ENCODE data around the gene USP21.

Gene USP21

GRCh38 chr1:161132410-161133219, 26.7 kb upstream of the USP21 start, which contains the start of gene DEDD:
Gene DEDD (minus strand): TSS chr1:161132667. CDS start chr1:161124462, 8,205 bp downstream.
- H3K27ac ChIP-seq (ENCODE audit: low read length): peak within 1 kb of the TSS; percentile 52; the same call in 1 of the 2 replicates
- TF ChIP-seq EZH2phosphoT487 (IDR thresholded peaks at IDR 0.05; ENCODE audit: low read length) (no peak), EZH2 (optimal IDR thresholded peaks at IDR 0.05; ENCODE audit: low read depth, low read length) (no peak), CTCF (IDR thresholded peaks at IDR 0.05; ENCODE audit: low read length) (no peak)
- peak; percentile 97 for DNase-seq
- no peaks in the 10 kb centered on the region for H4K20me1 ChIP-seq (ENCODE audit: insufficient read depth, low read length)
- H3K79me2 ChIP-seq (ENCODE audit: low read length): peaks cover 82% of the 10 kb centered on the region
- H3K4me3 ChIP-seq (ENCODE audit: low read length): peak within 1 kb of the TSS; percentile 88
- peak within 1 kb of the TSS; percentile 90 for H2AFZ ChIP-seq (ENCODE audit: low read length)
- H3K36me3 ChIP-seq (replicated peaks; ENCODE audit: insufficient read depth, low read length): no peaks in the 10 kb centered on the region
- no peaks in the 10 kb centered on the region for H3K27me3 ChIP-seq (replicated peaks; ENCODE audit: insufficient read depth, low read length)
- H3F3A ChIP-seq (ENCODE audit: insufficient read depth, low read length): peaks cover 33% of the 10 kb centered on the region
- peaks cover 9% of the 10 kb centered on the region; the same call in 1 of the 2 replicates for H3K4me1 ChIP-seq (ENCODE audit: low read length)
- no peaks in the 10 kb centered on the region for H3K9me3 ChIP-seq (replicated peaks; ENCODE audit: insufficient read depth, low read length)
- no peaks in the 10 kb centered on the region for H3K9me2 ChIP-seq (replicated peaks; ENCODE audit: insufficient read depth, low read length)
- H3K4me2 ChIP-seq (ENCODE audit: low read depth, low read length): peak within 1 kb of the TSS; percentile 95
- H3K9ac ChIP-seq (ENCODE audit: low read length): peak within 1 kb of the TSS; percentile 81

- Histone ChIP-seq H3F3A (ENCODE audit: insufficient read depth, low read length) (peaks cover 33% of the 10 kb centered on the region), H3K27ac (ENCODE audit: low read length) (peak overlapping the region; percentile 52; the same call in 1 of the 2 replicates), H3K4me2 (ENCODE audit: low read depth, low read length) (peak overlapping the region; percentile 95), H3K9me2 (replicated peaks; ENCODE audit: insufficient read depth, low read length) (no peaks in the 10 kb centered on the region), H3K4me1 (ENCODE audit: low read length) (peaks cover 9% of the 10 kb centered on the region; the same call in 1 of the 2 replicates), H3K36me3 (replicated peaks; ENCODE audit: insufficient read depth, low read length) (no peaks in the 10 kb centered on the region), H3K4me3 (ENCODE audit: low read length) (peak overlapping the region; percentile 88), H3K9ac (ENCODE audit: low read length) (peak overlapping the region; percentile 81), H4K20me1 (ENCODE audit: insufficient read depth, low read length) (no peaks in the 10 kb centered on the region), H3K9me3 (replicated peaks; ENCODE audit: insufficient read depth, low read length) (no peaks in the 10 kb centered on the region), H3K27me3 (replicated peaks; ENCODE audit: insufficient read depth, low read length) (no peaks in the 10 kb centered on the region), H3K79me2 (ENCODE audit: low read length) (peaks cover 75% of the 10 kb centered on the region), H2AFZ (ENCODE audit: low read length) (peak overlapping the region; percentile 90)
- DNase-seq: no peak
- TF ChIP-seq EZH2 (optimal IDR thresholded peaks at IDR 0.05; ENCODE audit: low read depth, low read length) (no peak), EZH2phosphoT487 (IDR thresholded peaks at IDR 0.05; ENCODE audit: low read length) (no peak), CTCF (IDR thresholded peaks at IDR 0.05; ENCODE audit: low read length) (no peak)
Measured at GRCh38 chr1:161133220-161133740, 26.0 kb upstream of the USP21 start.

GRCh38 chr1:161137881-161138280, 21.4 kb upstream of the USP21 start:
- H3F3A ChIP-seq (ENCODE audit: insufficient read depth, low read length): peaks cover 15% of the 10 kb centered on the region; the same call in 1 of the 2 replicates
- no peaks in the 10 kb centered on the region for H3K27me3 ChIP-seq (replicated peaks; ENCODE audit: insufficient read depth, low read length)
- H4K20me1 ChIP-seq (ENCODE audit: insufficient read depth, low read length): no peaks in the 10 kb centered on the region
- no peaks in the 10 kb centered on the region for H3K36me3 ChIP-seq (replicated peaks; ENCODE audit: insufficient read depth, low read length)
- H3K79me2 ChIP-seq (ENCODE audit: low read length): peaks cover 34% of the 10 kb centered on the region
- no peak overlapping the region for H2AFZ ChIP-seq (ENCODE audit: low read length)
- H3K4me2 ChIP-seq (ENCODE audit: low read depth, low read length): no peak overlapping the region
- H3K27ac ChIP-seq (ENCODE audit: low read length): no peak overlapping the region
- no peak overlapping the region for H3K9ac ChIP-seq (ENCODE audit: low read length)
- H3K4me1 ChIP-seq (ENCODE audit: low read length): no peaks in the 10 kb centered on the region
- H3K9me3 ChIP-seq (replicated peaks; ENCODE audit: insufficient read depth, low read length): no peaks in the 10 kb centered on the region
- H3K9me2 ChIP-seq (replicated peaks; ENCODE audit: insufficient read depth, low read length): no peaks in the 10 kb centered on the region
- no peak overlapping the region for H3K4me3 ChIP-seq (ENCODE audit: low read length)
- no peak for DNase-seq
- TF ChIP-seq EZH2 (optimal IDR thresholded peaks at IDR 0.05; ENCODE audit: low read depth, low read length) (no peak), CTCF (IDR thresholded peaks at IDR 0.05; ENCODE audit: low read length) (no peak), EZH2phosphoT487 (IDR thresholded peaks at IDR 0.05; ENCODE audit: low read length) (no peak)

Data from MM.1S (cell line).